Smooth muscle cell (in vitro differentiated cells): Measurements from ENCODE around the gene HIC1. TPM values are rescaled to one million over a fixed set of nuclear protein-coding genes. Genes with fewer than 3 reads are reported as not detected.

Experiments used
- DNase-seq: peaks from one replicate; lab custom pipeline; 2025; ENCODE audit not compliant: unreplicated experiment; lab: John Stamatoyannopoulos, UW
- H2AFZ ChIP-seq: fragments of 200-600 bp; sonication (generic); 2 replicates; pipeline ENCODE4 v1.6.0; 2016; ENCODE audit warnings: antibody characterized with exemption, low read depth, mild to moderate bottlenecking
- H3F3A ChIP-seq: fragments of 200-600 bp; sonication (generic); 2 replicates; pipeline ENCODE4 v1.6.0; 2017; ENCODE audit warnings: antibody characterized with exemption, low read depth
- H3K27ac ChIP-seq: fragments of 200-600 bp; sonication (generic); 2 replicates; pipeline ENCODE4 v1.5.1; 2016; ENCODE audit warnings: low read depth, mild to moderate bottlenecking
- H3K27me3 ChIP-seq: fragments of 200-600 bp; sonication (generic); 2 replicates; pipeline ENCODE4 v1.6.1; 2016; ENCODE audit warnings: low read depth, mild to moderate bottlenecking
- H3K36me3 ChIP-seq: fragments of 200-600 bp; sonication (generic); 2 replicates; pipeline ENCODE4 v1.5.1; 2016; ENCODE audit warnings: low read depth
- H3K4me1 ChIP-seq: fragments of 200-600 bp; sonication (generic); 2 replicates; pipeline ENCODE4 v1.5.1; 2016; ENCODE audit warnings: low read depth
- H3K4me2 ChIP-seq: fragments of 200-600 bp; sonication (generic); 2 replicates; pipeline ENCODE4 v1.6.0; 2016; ENCODE audit warnings: mild to moderate bottlenecking
- H3K4me3 ChIP-seq: fragments of 200-600 bp; sonication (generic); 2 replicates; pipeline ENCODE4 v1.5.1; 2016; ENCODE audit warnings: mild to moderate bottlenecking
- H3K79me2 ChIP-seq: fragments of 200-600 bp; sonication (generic); 2 replicates; pipeline ENCODE4 v1.6.0; 2016; ENCODE audit warnings: low read depth, mild to moderate bottlenecking
- H3K9ac ChIP-seq: fragments of 200-600 bp; sonication (generic); 2 replicates; pipeline ENCODE4 v1.6.0; 2016; ENCODE audit warnings: low read depth
- H3K9me3 ChIP-seq: fragments of 200-600 bp; sonication (generic); replicated peaks from 2 replicates; pipeline ENCODE4 v1.5.1; 2016; ENCODE audit warnings: low read depth
- H4K20me1 ChIP-seq: fragments of 200-600 bp; sonication (generic); 2 replicates; pipeline ENCODE4 v1.6.0; 2016; ENCODE audit warnings: low read depth
- WGBS: methylation state at CpG from one replicate; pipeline ENCODE4 v1.1.7; 2016; ENCODE audit warnings: low lambda C conversion rate; 5-methylcytosine and 5-hydroxymethylcytosine counted together
- polyA plus RNA-seq: library from polyadenylated mRNA; unstranded; fragments of >200 nt; fragmentation: Nextera tagmentation; extraction: Ambion mirVana; gene quantifications from 2 replicates; pipeline ENCODE4 v1.2.1, GENCODE V29; 2016
- total RNA-seq: library from RNA; depleted of rRNA; stranded (reverse); fragments of >200 nt; gene quantifications from 2 replicates; pipeline ENCODE4 v1.2.3, GENCODE V29; 2014
- TF ChIP-seq, protein P1 (sequence below): fragments of 200-600 bp; sonication (generic); IDR thresholded peaks from 2 replicates; pipeline ENCODE4 v1.5.1; 2017; ENCODE audit warnings: borderline replicate concordance, mild to moderate bottlenecking, antibody characterized with exemption; ENCODE audit not compliant: insufficient read depth, poor library complexity, severe bottlenecking

Gene HIC1
- total and polyA plus RNA-seq, 2 experiments from 2014 or later: 2.9 to 5.2 TPM

DNA sequence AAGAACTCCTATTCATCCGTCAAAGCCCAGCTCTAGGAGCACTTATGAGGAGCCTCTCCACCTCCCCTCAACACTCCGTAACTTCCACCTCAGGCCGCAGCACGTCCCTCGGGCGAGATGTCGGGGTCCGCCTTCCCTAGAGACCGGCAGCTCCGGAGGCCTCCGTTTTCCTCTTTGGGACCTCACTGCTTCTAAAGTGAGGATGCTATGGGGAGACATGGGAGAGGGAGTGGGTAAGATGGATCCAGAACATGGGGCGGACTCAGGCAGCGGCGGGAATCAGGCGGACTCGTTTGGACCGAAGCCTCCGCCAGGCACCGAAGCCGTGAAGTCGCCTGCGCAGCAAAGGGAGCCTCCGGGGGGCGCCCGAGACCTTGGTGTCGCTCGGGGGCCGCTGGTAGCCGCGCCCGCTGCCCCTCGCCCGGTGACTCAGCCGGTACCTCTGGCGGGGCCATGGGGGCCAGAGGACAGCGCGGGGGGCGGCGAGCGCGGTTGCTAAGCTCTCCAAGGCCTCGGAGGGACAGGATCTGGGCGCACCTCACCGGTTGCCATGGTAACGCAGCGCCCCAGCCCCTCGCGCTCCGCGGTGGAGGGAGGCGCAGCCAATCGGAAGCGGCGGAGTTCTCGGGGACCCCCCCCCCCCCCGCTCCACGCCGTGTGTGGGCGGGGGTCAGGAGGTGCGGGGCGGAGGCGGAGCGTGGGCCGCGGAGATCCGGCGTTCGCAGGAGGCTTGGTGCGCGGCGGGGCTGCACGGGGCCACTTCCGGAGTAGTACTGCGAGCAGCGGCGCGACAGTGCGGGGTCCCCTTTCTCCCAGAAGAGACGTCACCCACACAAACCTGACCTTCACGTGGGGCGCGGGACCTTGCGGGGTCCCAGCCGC, 1.3 kb upstream of the HIC1 start:
- H3K79me2 ChIP-seq: peaks cover 4% of the 10 kb centered on the region
- DNase-seq: peak; percentile 50
- 12% methylated on average over 61 of the region's 84 CpGs for WGBS
- H2AFZ ChIP-seq: no peak overlapping the region
- peak overlapping the region; percentile 24 for H3K9ac ChIP-seq
- peaks cover 23% of the 10 kb centered on the region for H4K20me1 ChIP-seq
- H3K4me3 ChIP-seq: peak overlapping the region; percentile 59
- peak overlapping the region; percentile 93 for H3K4me2 ChIP-seq
- H3K36me3 ChIP-seq: no peaks in the 10 kb centered on the region
- peaks cover 31% of the 10 kb centered on the region for H3K27me3 ChIP-seq
- H3K27ac ChIP-seq: no peak overlapping the region
- peaks cover 24% of the 10 kb centered on the region for H3K4me1 ChIP-seq
- TF ChIP-seq, protein P1, sequence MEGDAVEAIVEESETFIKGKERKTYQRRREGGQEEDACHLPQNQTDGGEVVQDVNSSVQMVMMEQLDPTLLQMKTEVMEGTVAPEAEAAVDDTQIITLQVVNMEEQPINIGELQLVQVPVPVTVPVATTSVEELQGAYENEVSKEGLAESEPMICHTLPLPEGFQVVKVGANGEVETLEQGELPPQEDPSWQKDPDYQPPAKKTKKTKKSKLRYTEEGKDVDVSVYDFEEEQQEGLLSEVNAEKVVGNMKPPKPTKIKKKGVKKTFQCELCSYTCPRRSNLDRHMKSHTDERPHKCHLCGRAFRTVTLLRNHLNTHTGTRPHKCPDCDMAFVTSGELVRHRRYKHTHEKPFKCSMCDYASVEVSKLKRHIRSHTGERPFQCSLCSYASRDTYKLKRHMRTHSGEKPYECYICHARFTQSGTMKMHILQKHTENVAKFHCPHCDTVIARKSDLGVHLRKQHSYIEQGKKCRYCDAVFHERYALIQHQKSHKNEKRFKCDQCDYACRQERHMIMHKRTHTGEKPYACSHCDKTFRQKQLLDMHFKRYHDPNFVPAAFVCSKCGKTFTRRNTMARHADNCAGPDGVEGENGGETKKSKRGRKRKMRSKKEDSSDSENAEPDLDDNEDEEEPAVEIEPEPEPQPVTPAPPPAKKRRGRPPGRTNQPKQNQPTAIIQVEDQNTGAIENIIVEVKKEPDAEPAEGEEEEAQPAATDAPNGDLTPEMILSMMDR: peak; percentile 51
- H3K9me3 ChIP-seq: no peaks in the 10 kb centered on the region
- H3F3A ChIP-seq: peaks cover 6% of the 10 kb centered on the region

DNA sequence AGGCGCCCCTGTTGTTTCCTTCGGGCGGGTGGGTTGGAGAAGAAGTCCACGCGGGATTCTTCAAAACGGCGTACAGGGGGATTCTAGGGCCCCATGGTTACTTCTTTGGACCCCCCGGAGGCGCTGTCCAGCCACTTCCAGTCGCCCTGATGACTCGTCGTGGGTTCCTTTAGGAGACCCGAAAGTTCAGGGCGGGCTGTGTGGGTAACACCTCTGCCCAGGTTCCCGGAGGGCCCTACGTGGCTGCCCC, 716 bp upstream of the HIC1 start:
- Histone ChIP-seq H3K4me3 (peak overlapping the region; percentile 59), H4K20me1 (peaks cover 25% of the 10 kb centered on the region), H3K4me1 (peaks cover 21% of the 10 kb centered on the region), H3K27me3 (peaks cover 37% of the 10 kb centered on the region), H3K9me3 (no peaks in the 10 kb centered on the region), H3K36me3 (no peaks in the 10 kb centered on the region), H3F3A (peaks cover 6% of the 10 kb centered on the region), H3K4me2 (peak overlapping the region; percentile 93), H2AFZ (no peak overlapping the region), H3K9ac (peak overlapping the region; percentile 24), H3K27ac (no peak overlapping the region), H3K79me2 (peaks cover 4% of the 10 kb centered on the region)
- TF ChIP-seq, protein P1: no peak
- WGBS: 27% methylated on average over 15 of the region's 16 CpGs
- DNase-seq: no peak

DNA sequence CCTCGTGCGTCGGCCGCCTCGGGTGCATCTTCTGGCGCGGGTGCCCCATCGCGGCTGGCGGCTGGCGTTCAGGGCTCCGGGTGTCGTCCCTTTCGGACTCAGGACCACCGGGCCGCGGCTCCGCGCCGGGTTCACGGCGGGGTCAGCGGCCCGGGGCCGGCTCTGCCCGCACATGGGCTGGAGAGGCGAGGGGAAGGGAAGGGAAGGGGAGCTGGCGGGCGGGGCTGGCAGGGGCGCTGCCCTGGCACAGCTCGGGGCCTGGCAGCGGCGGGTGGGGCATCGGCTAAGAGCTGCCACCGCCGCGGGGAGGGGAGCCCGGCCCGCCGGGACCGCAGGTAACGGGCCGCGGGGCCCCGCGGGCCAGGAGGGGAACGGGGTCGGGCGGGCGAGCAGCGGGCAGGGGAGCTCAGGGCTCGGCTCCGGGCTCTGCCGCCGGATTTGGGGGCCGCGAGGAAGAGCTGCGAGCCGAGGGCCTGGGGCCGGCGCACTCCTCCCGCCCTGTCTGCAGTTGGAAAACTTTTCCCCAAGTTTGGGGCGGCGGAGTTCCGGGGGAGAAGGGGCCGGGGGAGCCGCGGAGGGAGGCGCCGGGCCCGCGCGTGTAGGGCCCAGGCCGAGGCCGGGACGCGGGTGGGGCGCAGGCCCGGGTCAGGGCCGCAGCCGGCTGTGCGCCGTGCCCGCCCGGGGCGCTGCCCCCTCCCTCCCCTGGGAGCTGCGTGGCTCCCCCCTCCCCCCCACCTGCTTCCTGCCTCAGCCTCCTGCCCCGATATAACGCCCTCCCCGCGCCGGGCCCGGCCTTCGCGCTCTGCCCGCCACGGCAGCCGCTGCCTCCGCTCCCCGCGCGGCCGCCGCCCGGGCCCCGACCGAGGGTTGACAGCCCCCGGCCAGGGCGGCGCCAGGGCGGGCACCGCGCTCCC, 646 bp downstream of the HIC1 start:
- WGBS: 5% methylated on average over 8 of the region's 113 CpGs
- peaks cover 25% of the 10 kb centered on the region for H4K20me1 ChIP-seq
- TF ChIP-seq, protein P1: no peak
- H3K9me3 ChIP-seq: no peaks in the 10 kb centered on the region
- peaks cover 42% of the 10 kb centered on the region for H3K27me3 ChIP-seq
- peak overlapping the region; percentile 93 for H3K4me2 ChIP-seq
- peaks cover 4% of the 10 kb centered on the region for H3K79me2 ChIP-seq
- no peak overlapping the region for H3K27ac ChIP-seq
- no peak overlapping the region for H2AFZ ChIP-seq
- peak overlapping the region; percentile 59 for H3K4me3 ChIP-seq
- peaks cover 18% of the 10 kb centered on the region for H3K4me1 ChIP-seq
- H3F3A ChIP-seq: peaks cover 6% of the 10 kb centered on the region
- H3K36me3 ChIP-seq: no peaks in the 10 kb centered on the region
- no peak for DNase-seq
- peak overlapping the region; percentile 24 for H3K9ac ChIP-seq
